ENCODE data around the gene HYCC2. TPM values are rescaled to one million over a fixed set of nuclear protein-coding genes. Genes with fewer than 3 reads are reported as not detected.
"Not testable (repeated sequence)": the region's sequence is repeated elsewhere in the genome, so short reads cannot be mapped to it uniquely, and the experiment has no call there.

Gene HYCC2
- total and polyA plus RNA-seq, 8 donors: 2.4 to 51.6 (median 6.8) TPM

GRCh38 chr2:201072201-201072530 is 695 bp upstream of the HYCC2 start:
- Histone ChIP-seq H3K4me3 (peak overlapping the region; percentile 74 to 99 (median 90)), H3K4me1 (peaks cover 33 to 82% (median 55%) of the 10 kb centered on the region in 4 donors), H3K27me3 (no peaks in the 10 kb centered on the region), H3K36me3 (no peaks in the 10 kb centered on the region), H3K9me3 (no peaks in the 10 kb centered on the region), H3K27ac (peak overlapping the region; percentile 85 to 92 (median 90))
- intact Hi-C loops (cut with DNase I; ENCODE audit: low total_unique reads): no loop called here
- WGBS, 5 donors: 0 to 2% (median 1%) methylated on average over 5 of the region's 5 CpGs
- no peak for DNase-seq
- TF ChIP-seq CTCF (IDR thresholded peaks at IDR 0.05) (no peak), POLR2A (IDR thresholded peaks at IDR 0.05) (peak in 1 of 4 donors; percentile 6)

- Histone ChIP-seq H3K36me3 (no peaks in the 10 kb centered on the region), H3K9me3 (no peaks in the 10 kb centered on the region), H3K27me3 (no peaks in the 10 kb centered on the region), H3K4me1 (peaks cover 33 to 86% (median 56%) of the 10 kb centered on the region in 4 donors), H3K27ac (peak overlapping the region; percentile 85 to 92 (median 90)), H3K4me3 (peak overlapping the region; percentile 74 to 99 (median 90))
- TF ChIP-seq CTCF (IDR thresholded peaks at IDR 0.05): no peak
- TF ChIP-seq EP300 (IDR thresholded peaks at IDR 0.05): no peak
- TF ChIP-seq POLR2AphosphoS5 (IDR thresholded peaks at IDR 0.05): no peak
- no peak for TF ChIP-seq POLR2A (IDR thresholded peaks at IDR 0.05)
- DNase-seq: no peak
- 0 to 1% (median 0%) methylated on average over 21 of the region's 21 CpGs for WGBS, 5 donors
- intact Hi-C loops (cut with DNase I; ENCODE audit: low total_unique reads): no loop called here
Measured at GRCh38 chr2:201070948-201071478, 458 bp downstream of the HYCC2 start.

GRCh38 chr2:201064797-201065329 is 6.6 kb downstream of the HYCC2 start:
- intact Hi-C loops (cut with DNase I; ENCODE audit: low total_unique reads): no loop called here
- Histone ChIP-seq H3K27ac (no peak overlapping the region), H3K4me3 (no peak overlapping the region), H3K36me3 (peaks cover 0 to 11% (median 0%) of the 10 kb centered on the region in 4 donors), H3K4me1 (peaks cover 15 to 51% (median 36%) of the 10 kb centered on the region in 4 donors), H3K9me3 (no peaks in the 10 kb centered on the region), H3K27me3 (no peaks in the 10 kb centered on the region)
- 48 to 64% (median 55%) methylated on average over 2 of the region's 2 CpGs for WGBS, 5 donors
- TF ChIP-seq POLR2AphosphoS5 (IDR thresholded peaks at IDR 0.05) (no peak), EP300 (IDR thresholded peaks at IDR 0.05) (no peak), POLR2A (IDR thresholded peaks at IDR 0.05) (no peak), CTCF (IDR thresholded peaks at IDR 0.05) (no peak)
- DNase-seq: no peak

GRCh38 chr2:201063516-201063915 is 8.0 kb downstream of the HYCC2 start:
- H3K4me3 ChIP-seq; DNase-seq; H3K27me3 ChIP-seq; H3K9me3 ChIP-seq; intact Hi-C loops (cut with DNase I; ENCODE audit: low total_unique reads); H3K27ac ChIP-seq: not testable (repeated sequence)
- H3K36me3 ChIP-seq: peaks cover 0 to 11% (median 2%) of the 10 kb centered on the region in 4 donors
- WGBS, 5 donors: 84 to 96% (median 91%) methylated on average over 5 of the region's 5 CpGs
- H3K4me1 ChIP-seq: peaks cover 10 to 50% (median 31%) of the 10 kb centered on the region in 4 donors
